Stimulated activated CD8-positive, alpha-beta memory T cell treated with anti-CD3 and anti-CD28 coated beads, Interleukin-7, amount 100 ng/mL, for 1 hour (primary cell): Measurements from ENCODE around the gene ZNF317.
A peak's percentile ranks its signal among the peaks of the same experiment; 100 is the strongest.

Experiments
- DNase-seq, 2 donors: peaks; one replicate each; pipeline ENCODE4 v3.0.0-alpha.2; 2020; ENCODE audit warnings: low read depth in 2 of 2

ZNF317 gene

GRCh38 chr19:9140159-9140874, at the start of gene ZNF317:
Gene ZNF317 (plus strand): TSS chr19:9140397. CDS start chr19:9156017, 15,620 bp downstream.
- DNase-seq: peak; percentile 75 to 78

GRCh38 chr19:9107375-9107774, 32.8 kb upstream of the ZNF317 start, which contains the start of gene OR7G2:
Gene OR7G2 (minus strand): TSS chr19:9107475. CDS start chr19:9103243, 4,232 bp downstream.
- DNase-seq: no peak

- DNase-seq: no peak
Observed at GRCh38 chr19:9109959-9110358, 30.2 kb upstream of the ZNF317 start.

GRCh38 chr19:9115307-9115813, 24.8 kb upstream of the ZNF317 start, which contains the start of gene OR7G1:
Gene OR7G1 (minus strand): TSS chr19:9115763. CDS start chr19:9115763, 0 bp downstream.
- no peak for DNase-seq

- no peak for DNase-seq
Observed at GRCh38 chr19:9116547-9116946, 23.6 kb upstream of the ZNF317 start.

GRCh38 chr19:9126900-9127405, 13.2 kb upstream of the ZNF317 start, which contains the start of gene OR7G3:
Gene OR7G3 (minus strand): TSS chr19:9126950. CDS start chr19:9126950, 0 bp downstream.
- no peak for DNase-seq

- no peak for DNase-seq
Observed at GRCh38 chr19:9128171-9128570, 12.0 kb upstream of the ZNF317 start.

- DNase-seq: no peak
Observed at GRCh38 chr19:9130965-9131364, 9.2 kb upstream of the ZNF317 start.

GRCh38 chr19:9132422-9132821, 7.8 kb upstream of the ZNF317 start:
- DNase-seq: no peak

GRCh38 chr19:9139609-9140158, 513 bp upstream of the ZNF317 start:
- DNase-seq: no peak

GRCh38 chr19:9144920-9145319, 4.7 kb downstream of the ZNF317 start:
- DNase-seq: no peak

GRCh38 chr19:9146882-9147281, 6.7 kb downstream of the ZNF317 start:
- DNase-seq: no peak

- DNase-seq: no peak
Observed at GRCh38 chr19:9148697-9149096, 8.5 kb downstream of the ZNF317 start.

- DNase-seq: no peak
Observed at GRCh38 chr19:9149997-9150396, 9.8 kb downstream of the ZNF317 start.

GRCh38 chr19:9150650-9151049, 10.5 kb downstream of the ZNF317 start:
- DNase-seq: no peak

- no peak for DNase-seq
Observed at GRCh38 chr19:9151367-9151766, 11.2 kb downstream of the ZNF317 start.

- no peak for DNase-seq
Observed at GRCh38 chr19:9155591-9155990, 15.4 kb downstream of the ZNF317 start.

GRCh38 chr19:9156304-9156703, 16.1 kb downstream of the ZNF317 start:
- no peak for DNase-seq

GRCh38 chr19:9159891-9160290, 19.7 kb downstream of the ZNF317 start:
- no peak for DNase-seq

GRCh38 chr19:9161427-9161826, 21.2 kb downstream of the ZNF317 start:
- no peak for DNase-seq

- no peak for DNase-seq
Observed at GRCh38 chr19:9165261-9165660, 25.1 kb downstream of the ZNF317 start.

- DNase-seq: no peak
Observed at GRCh38 chr19:9166846-9167245, 26.6 kb downstream of the ZNF317 start.
